Activated CD8-positive, alpha-beta memory T cell treated with anti-CD3 and anti-CD28 coated beads, Interleukin-2, amount 50 U/mL, for 48 hours (primary cell): ENCODE data around the gene COX8A.

Experiments
- DNase-seq: peaks from one replicate; pipeline ENCODE4 v3.0.0-alpha.2; 2020

Gene COX8A

DNA sequence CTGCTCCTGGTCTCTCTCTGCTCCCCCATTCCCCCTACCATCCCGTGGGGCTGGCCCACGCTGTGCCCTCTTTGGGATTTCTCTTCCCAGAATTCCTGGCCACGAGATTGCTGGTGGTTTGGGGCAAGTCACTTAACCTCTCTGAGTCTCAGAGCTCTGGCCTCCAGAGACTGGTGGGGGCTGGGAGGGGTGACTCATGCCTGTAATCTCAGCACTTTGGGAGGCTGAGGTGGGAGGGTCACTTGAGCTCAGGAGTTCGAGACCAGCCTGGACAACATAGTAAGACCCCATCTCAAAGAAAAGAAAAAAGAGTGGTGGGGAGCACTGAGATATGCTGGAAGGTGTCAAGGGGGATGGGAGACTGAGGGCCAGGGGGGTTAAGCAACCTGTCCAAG, 30.2 kb downstream of the COX8A start:
- DNase-seq: no peak

DNA sequence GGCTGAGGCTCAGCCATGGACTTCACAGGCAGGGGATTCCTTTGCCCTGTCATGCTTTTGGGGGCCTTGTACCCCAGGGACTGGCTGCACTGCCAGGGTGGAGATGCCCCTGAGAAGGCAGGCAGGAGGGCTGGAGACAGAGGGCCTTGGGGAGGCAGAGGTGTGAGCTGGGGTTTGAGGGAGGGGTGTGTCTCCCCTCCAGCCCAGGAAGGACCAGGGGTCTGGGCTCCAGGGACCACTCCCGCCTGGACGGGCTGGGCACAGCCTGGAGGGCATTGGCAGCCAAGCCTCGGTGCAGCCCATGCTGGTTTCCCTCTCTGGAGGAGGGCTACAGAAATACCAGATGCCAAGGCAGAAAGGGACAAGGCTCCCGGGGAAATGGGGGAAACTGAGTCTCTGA, 31.3 kb downstream of the COX8A start:
- no peak for DNase-seq

- DNase-seq: no peak
These were observed 32.0 kb downstream of the COX8A start for GRCh38 chr11:64006398-64006797.

DNA sequence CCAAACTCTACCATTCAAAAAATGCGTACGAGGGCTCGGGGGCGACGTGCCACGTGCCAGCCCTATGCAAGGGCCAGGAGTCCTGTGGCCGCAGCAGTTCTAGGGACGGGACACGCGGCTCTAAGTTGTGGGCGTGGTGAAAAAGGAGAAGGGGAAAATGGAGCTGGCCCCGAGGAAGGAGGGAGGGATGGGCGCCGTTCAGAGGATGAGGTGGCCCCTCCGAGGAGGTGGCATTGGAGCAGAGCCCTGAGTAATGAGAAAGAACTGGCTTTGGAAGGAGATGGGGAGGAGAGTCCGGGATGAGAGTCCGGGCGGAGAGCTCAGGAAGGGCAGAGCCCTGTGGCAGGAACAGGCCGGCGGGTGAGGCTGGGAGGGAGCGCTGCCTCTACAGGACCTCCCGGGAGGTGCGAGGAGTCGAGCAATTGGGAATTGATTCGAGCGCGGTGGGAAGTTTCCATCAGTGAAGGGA, 32.8 kb downstream of the COX8A start:
- no peak for DNase-seq

DNA sequence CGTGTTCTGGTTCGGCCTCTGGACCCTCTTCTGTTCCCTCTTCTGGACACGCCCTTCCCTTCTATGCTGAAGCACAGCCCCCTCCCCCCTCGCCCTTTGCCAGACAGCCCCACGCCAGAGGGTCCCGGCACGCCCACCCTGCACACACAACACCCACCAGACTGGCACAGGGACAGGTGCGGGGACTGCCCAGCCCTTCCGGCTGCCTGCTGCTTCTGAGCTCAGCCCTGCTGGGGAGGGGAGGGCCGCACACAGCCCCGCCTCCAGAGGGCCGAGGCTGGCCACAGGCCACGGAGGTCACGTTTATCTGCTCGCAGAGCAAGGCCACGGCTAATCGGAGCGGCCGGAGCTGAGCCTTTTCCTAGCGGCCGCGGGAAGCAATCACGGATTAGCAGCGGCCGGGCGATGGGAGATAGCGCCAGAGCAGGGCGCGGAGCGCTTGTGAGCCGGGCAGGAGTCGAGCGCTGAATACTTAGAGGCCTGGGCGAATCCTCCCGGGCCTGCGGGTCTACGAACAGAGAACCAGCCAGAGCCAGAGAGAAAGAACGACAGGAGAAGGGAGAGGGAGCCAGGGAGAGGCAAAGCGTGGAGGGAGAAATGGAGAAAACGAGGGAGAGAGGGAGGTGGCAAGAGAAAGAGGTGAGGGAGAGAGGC, 33.3 kb downstream of the COX8A start:
- no peak for DNase-seq

DNA sequence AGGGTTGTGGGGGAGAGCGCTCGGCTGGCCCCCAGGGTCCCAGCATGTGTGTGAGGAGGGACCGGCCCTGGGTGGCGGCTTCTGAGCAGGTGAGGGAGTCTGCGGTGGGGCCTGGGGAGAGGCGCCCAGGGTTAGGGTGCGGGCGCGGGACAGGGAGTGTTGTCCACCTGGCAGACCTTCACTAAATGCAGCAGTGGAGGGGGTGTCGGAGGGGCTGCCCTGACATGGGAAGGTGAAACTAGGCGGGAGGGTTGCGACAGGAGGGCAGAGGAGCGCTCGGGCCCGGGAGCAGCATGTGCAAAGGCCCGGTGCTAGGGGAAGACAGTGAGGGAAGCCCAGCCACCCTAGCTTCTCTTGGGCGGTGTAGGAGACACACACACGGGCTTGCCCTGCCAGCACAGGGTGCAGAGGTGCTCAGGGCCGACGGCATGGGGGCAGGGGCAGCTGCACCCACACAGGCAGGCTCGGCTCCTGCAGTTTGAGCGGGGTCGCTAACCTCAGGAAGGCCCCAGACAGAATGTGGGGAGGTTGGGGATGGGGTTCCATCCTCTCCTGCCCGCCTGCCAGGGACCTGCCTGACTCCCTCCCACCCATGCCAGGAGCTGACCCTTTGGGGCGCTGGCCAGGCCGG, 34.0 kb downstream of the COX8A start:
- no peak for DNase-seq

- DNase-seq: no peak
These were observed 34.7 kb downstream of the COX8A start for GRCh38 chr11:64008914-64009633.

- no peak for DNase-seq
These were observed 35.3 kb downstream of the COX8A start for GRCh38 chr11:64009710-64010109.

GRCh38 chr11:64010783-64011182, 36.4 kb downstream of the COX8A start:
- DNase-seq: no peak

- DNase-seq: no peak
These were observed 37.0 kb downstream of the COX8A start for GRCh38 chr11:64011371-64011770.

- no peak for DNase-seq
These were observed 38.9 kb downstream of the COX8A start for GRCh38 chr11:64013141-64013896.

- no peak for DNase-seq
These were observed 39.9 kb downstream of the COX8A start for GRCh38 chr11:64014356-64014755.

DNA sequence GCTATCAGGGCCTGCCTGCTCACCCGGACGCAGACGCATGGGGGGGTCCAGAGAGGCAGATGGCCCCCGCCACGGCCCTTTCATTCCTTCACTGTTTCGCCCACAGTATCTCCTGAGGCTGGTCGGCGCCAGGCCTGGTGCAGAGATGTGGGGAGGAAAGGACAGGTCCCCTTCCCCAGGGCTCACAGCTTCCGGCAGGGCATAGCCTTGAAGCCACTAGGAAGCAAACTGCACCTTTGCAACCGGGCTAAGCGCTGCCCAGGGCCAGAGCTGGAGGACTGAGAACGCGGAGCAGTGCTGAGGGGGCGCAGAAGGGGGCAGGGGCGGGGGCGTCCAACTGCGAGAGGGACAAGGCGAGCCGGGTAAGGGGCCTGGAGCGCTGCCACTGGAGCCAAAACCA, 41.1 kb downstream of the COX8A start:
- DNase-seq: no peak

DNA sequence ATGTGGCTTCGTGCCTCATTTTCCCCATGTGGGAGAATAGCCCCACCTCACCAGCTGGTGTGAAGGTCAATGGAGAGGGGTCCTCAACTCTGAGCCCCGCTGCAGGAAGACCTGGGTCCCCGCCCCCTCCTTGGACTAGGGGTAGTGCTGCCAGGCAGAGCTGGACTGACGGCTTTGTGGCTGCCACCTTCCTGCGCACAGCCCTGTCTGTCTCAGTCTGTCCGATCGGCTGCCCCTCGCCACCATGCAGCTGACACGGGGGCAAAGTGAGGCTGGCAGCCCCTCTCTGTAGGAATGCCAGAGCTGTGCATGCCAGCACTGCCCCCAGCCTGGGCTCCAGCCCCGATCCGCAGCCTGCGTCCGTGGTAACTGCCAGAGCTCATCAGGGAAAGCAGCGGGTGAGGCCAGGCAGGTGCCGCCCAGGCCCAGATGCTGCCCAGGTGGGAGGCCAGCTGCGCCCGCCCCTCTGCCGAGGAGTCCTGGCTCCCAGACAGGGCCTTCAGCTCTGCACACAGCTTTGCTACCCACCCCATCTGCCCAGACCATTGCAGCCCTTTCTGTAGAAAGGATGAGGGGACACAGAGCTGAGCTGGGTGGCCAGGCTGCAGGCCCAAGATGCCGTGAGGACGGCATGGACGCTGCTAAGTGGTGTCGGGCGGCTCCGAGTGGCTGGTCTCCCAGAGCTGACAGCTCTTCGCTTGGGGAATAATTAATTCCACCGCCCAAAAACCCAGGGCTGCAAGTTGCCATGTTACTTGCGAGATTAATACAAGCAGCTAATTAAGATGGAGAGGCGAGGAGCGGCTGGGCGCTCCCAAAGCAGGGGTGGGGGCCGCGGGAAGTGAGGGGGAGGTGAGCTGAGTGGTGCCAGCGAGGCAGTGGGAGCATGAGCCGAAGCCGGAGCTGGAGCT, 41.8 kb downstream of the COX8A start:
- no peak for DNase-seq

DNA sequence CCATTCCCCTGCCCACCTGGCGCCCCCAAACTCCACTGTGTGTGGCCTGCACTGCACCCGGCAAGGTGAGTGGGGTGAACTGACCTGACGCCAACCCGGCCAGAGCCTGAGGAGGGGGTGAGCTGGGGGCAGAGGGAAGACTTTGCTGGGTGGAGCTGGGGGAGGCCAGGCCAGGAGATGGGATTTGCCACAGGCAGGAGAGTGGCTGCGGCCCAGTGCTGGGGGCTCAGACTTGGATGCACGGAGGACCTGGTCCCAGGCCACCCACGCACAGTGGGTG, 43.5 kb downstream of the COX8A start:
- DNase-seq: no peak

DNA sequence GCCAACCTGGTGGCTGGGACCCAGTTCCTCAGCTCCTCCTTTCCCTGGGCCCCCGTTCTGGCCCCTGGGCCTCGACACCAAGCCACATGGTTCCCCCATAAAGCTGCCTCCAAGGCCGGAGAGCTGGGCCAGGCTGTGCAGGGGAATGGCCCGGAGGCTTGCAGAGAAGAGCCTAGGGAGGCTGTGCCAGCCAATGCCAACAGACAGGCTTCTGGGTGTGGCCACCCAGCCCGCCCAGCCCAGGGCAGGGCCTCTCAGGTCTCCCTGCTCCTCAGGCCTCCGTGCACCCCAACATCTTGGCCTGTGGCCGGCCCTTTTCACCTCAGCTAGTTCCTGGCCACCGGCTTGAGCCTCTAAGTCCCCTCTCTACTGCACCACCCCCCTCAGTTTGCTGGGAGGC, 43.9 kb downstream of the COX8A start:
- no peak for DNase-seq

GRCh38 chr11:64019106-64020037, 45.0 kb downstream of the COX8A start:
- no peak for DNase-seq

- no peak for DNase-seq
These were observed 46.7 kb downstream of the COX8A start for GRCh38 chr11:64020976-64021756.

DNA sequence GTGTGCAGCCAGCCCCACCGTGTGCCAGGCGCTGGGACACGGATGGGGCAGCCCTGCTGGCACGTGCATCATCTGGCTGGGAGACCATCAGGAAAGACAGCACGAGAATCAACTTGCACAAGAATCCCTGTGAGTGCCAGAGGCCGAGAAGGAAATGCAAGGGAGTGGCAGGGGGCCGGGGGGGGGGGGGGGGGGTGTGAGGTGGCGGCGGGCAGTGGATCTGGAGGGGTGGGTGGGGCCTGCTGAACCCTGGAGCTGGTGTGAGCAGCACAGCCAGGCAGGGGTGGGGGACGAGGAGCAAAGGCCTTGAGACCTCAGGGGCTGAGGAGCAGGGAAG, 47.3 kb downstream of the COX8A start:
- no peak for DNase-seq

DNA sequence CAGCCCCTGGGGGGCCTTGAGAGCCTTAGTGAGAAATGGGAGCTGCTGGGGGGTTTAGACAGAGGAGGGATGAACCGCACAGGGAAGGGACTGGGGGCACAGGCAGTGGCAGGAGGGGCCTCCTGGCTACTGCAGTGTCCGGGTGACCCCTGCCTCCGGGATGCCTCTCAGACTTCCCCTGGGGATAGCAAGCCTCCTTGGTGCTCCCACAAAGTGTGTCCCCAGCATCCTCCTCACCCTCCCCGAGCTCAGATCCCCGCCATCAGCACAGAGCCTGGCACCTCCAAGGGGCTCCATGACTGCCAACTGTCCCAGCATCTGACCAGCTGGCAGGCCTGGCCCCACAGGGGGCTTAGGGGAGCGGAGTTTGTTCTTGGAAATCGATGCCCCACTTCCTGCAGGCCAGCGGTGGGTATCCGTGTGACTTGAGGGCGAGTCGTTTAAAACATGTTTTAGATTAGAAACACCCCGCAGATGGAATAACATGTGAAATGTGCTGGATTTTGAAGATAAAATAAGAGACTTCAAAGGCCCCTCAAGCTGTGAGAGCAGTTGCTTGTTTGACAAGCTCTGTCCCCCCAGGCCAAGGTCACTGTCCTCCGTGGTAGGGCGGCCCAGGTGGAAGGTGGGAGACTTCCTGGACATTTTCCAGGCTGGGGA, 47.8 kb downstream of the COX8A start:
- no peak for DNase-seq
